ENCODE results near the gene B3GAT3. TPM values are rescaled to one million over a fixed set of nuclear protein-coding genes. Genes with fewer than 3 reads are reported as not detected.
A peak's percentile ranks its signal among the peaks of the same experiment; 100 is the strongest.

Gene B3GAT3
- polyA plus RNA-seq, 3 donors, result 18.5 to 44.9 (median 19.0) TPM

DNA sequence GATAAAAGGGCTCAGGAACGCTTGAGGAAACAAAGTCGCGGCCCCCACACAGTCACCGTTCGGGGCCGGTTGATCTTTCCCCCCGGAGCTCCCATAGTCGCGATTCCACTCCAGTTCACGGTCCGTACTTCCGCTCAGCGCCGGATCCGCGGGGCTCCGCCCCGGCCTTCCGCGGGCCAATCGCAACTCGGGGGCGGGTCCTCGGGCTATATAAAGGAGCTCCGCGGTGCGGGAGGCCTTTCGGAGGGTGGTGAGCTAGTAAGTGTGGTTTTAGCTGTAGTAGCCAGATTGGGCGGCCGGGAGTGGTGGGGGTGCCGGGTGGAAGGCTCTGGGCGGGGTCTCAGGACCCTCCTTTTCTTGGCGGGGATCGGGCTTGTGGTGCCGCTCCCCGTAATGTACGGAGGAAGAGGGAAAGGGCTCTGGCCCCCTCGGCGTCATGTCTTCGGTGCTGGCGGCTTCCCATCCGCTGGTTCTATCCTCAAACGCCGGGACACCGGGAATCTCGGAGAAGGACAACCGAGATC is 43.4 kb upstream of the B3GAT3 start, which contains the start of the genes C11orf98 and CSKMT:
TSS of gene C11orf98 (minus strand) at position 136 of the 524 bp plus-strand sequence. CDS start at position 95, 41 bp downstream.
TSS of gene CSKMT (plus strand) at position 238 of the 524 bp plus-strand sequence. CDS start 568 bp downstream, outside the sequence.
- H3K36me3 ChIP-seq (replicated peaks in 1 of 2; ENCODE audit: control insufficient read depth in 1 of 2, insufficient read depth in 2 of 2, low read length in 2 of 2), result peaks cover 10 to 27% of the 10 kb centered on the region in 2 donors
- H2AFZ ChIP-seq (ENCODE audit: insufficient read depth, low read depth, low read length, poor library complexity, severe bottlenecking), result peak within 1 kb of the TSS; percentile 95
- peak within 1 kb of the TSS; percentile 92 to 97 for H3K4me3 Mint-ChIP-seq
- no peaks in the 10 kb centered on the region for H3K27me3 ChIP-seq (ENCODE audit: control insufficient read depth in 2 of 2, insufficient read depth in 2 of 2, low read length in 2 of 2)
- H4K20me1 ChIP-seq (ENCODE audit: insufficient read depth, low read length), result peaks cover 18% of the 10 kb centered on the region
- TF ChIP-seq CTCF (IDR thresholded peaks at IDR 0.05), result no peak
- peaks cover 53% of the 10 kb centered on the region for H3K79me2 ChIP-seq (ENCODE audit: insufficient read depth, low read length)
- peak within 1 kb of the TSS; percentile 66 to 86 for H3K27ac ChIP-seq (ENCODE audit: low read depth in 1 of 2, low read length in 2 of 2)
- H3K4me1 ChIP-seq (ENCODE audit: control insufficient read depth in 1 of 2, insufficient read depth in 2 of 2, low read length in 2 of 2), result peaks cover 24 to 28% of the 10 kb centered on the region in 2 donors
- DNase-seq, result peak; percentile 87 to 89 (median 89)
- H3K36me3 Mint-ChIP-seq, result peaks cover 14 to 36% of the 10 kb centered on the region in 2 donors
- WGBS (ENCODE audit: insufficient coverage), result under 1% methylated on average over 46 of the region's 47 CpGs
- no peaks in the 10 kb centered on the region for H3K27me3 Mint-ChIP-seq (ENCODE audit: low read depth in 3 of 3)
- peak within 1 kb of the TSS; percentile 78 for H3K9ac ChIP-seq (ENCODE audit: insufficient read depth, low read length, poor library complexity, severe bottlenecking)
- peak within 1 kb of the TSS; percentile 80 to 94 (median 93) for H3K27ac Mint-ChIP-seq
- H3K4me3 ChIP-seq (replicated peaks in 1 of 3; ENCODE audit: low read depth in 2 of 3, low read length in 3 of 3), result peak within 1 kb of the TSS; percentile 70 to 99 (median 99)
- peaks cover 42% of the 10 kb centered on the region for H3K4me1 Mint-ChIP-seq
- peak within 1 kb of the TSS; percentile 90 for H3K4me2 ChIP-seq (replicated peaks; ENCODE audit: extremely low read depth, low read length, poor library complexity, severe bottlenecking)
- no peaks in the 10 kb centered on the region for H3K9me3 ChIP-seq (replicated peaks in 1 of 2; ENCODE audit: control insufficient read depth in 1 of 2, insufficient read depth in 1 of 2, low read length in 2 of 2)
- H3K9me3 Mint-ChIP-seq, result no peaks in the 10 kb centered on the region
- intact Hi-C loops (cut with micrococcal nuclease), result loop anchor here in 1 of 2 donors (2.0 kb wide), 1 partner anchor 14 kb away; the partner anchor contains the start of gene UBXN1

GRCh38 chr11:62664405-62665074 is 42.8 kb upstream of the B3GAT3 start:
- Histone ChIP-seq H4K20me1 (ENCODE audit: insufficient read depth, low read length) (peaks cover 18% of the 10 kb centered on the region), H3K4me3 (replicated peaks in 1 of 3; ENCODE audit: low read depth in 2 of 3, low read length in 3 of 3) (peak overlapping the region; percentile 70 to 99 (median 99)), H3K27ac (ENCODE audit: low read depth in 1 of 2, low read length in 2 of 2) (peak overlapping the region; percentile 66 to 86), H3K27me3 (ENCODE audit: control insufficient read depth in 2 of 2, insufficient read depth in 2 of 2, low read length in 2 of 2) (no peaks in the 10 kb centered on the region), H3K4me1 (ENCODE audit: control insufficient read depth in 1 of 2, insufficient read depth in 2 of 2, low read length in 2 of 2) (peaks cover 24 to 28% of the 10 kb centered on the region in 2 donors), H3K36me3 (replicated peaks in 1 of 2; ENCODE audit: control insufficient read depth in 1 of 2, insufficient read depth in 2 of 2, low read length in 2 of 2) (peaks cover 10 to 27% of the 10 kb centered on the region in 2 donors), H3K9me3 (replicated peaks in 1 of 2; ENCODE audit: control insufficient read depth in 1 of 2, insufficient read depth in 1 of 2, low read length in 2 of 2) (no peaks in the 10 kb centered on the region), H3K79me2 (ENCODE audit: insufficient read depth, low read length) (peaks cover 53% of the 10 kb centered on the region), H3K4me2 (replicated peaks; ENCODE audit: extremely low read depth, low read length, poor library complexity, severe bottlenecking) (peak overlapping the region; percentile 90), H3K9ac (ENCODE audit: insufficient read depth, low read length, poor library complexity, severe bottlenecking) (peak overlapping the region; percentile 78), H2AFZ (ENCODE audit: insufficient read depth, low read depth, low read length, poor library complexity, severe bottlenecking) (peak overlapping the region; percentile 95)
- DNase-seq, result peak in 1 of 3 donors; percentile 33
- WGBS (ENCODE audit: insufficient coverage), result 5% methylated on average over 32 of the region's 36 CpGs
- Mint-ChIP-seq H3K4me1 (peaks cover 40% of the 10 kb centered on the region), H3K27me3 (ENCODE audit: low read depth in 3 of 3) (no peaks in the 10 kb centered on the region), H3K36me3 (peaks cover 14 to 36% of the 10 kb centered on the region in 2 donors), H3K4me3 (peak overlapping the region; percentile 92 to 97), H3K27ac (peak overlapping the region; percentile 80 to 94 (median 93)), H3K9me3 (no peaks in the 10 kb centered on the region)
- no peak for TF ChIP-seq CTCF (IDR thresholded peaks at IDR 0.05)
- intact Hi-C loops (cut with micrococcal nuclease), result loop anchor here in 1 of 2 donors (2.0 kb wide), 1 partner anchor 14 kb away; the partner anchor contains the start of gene UBXN1

All from CD14-positive monocyte (primary cell).